NCI-H82 (cell line): Measurements from ENCODE around the gene RYR2.

ENCODE experiments used
- DNase-seq: peaks from one replicate; lab custom pipeline; 2025; lab: John Stamatoyannopoulos, UW

Gene RYR2

GRCh38 chr1:237448042-237448441 is 406.1 kb downstream of the RYR2 start:
- no peak for DNase-seq

GRCh38 chr1:237457573-237457972 is 415.6 kb downstream of the RYR2 start:
- no peak for DNase-seq

GRCh38 chr1:237467320-237467719 is 425.3 kb downstream of the RYR2 start:
- DNase-seq: peak; percentile 57

- peak; percentile 89 for DNase-seq
Measured at GRCh38 chr1:237470712-237471338, 428.8 kb downstream of the RYR2 start.

- DNase-seq: no peak
Measured at GRCh38 chr1:237471377-237471776, 429.4 kb downstream of the RYR2 start.

GRCh38 chr1:237471956-237472355 is 430.0 kb downstream of the RYR2 start:
- no peak for DNase-seq

GRCh38 chr1:237473854-237474253 is 431.9 kb downstream of the RYR2 start:
- no peak for DNase-seq

- no peak for DNase-seq
Measured at GRCh38 chr1:237478082-237478481, 436.1 kb downstream of the RYR2 start.

- no peak for DNase-seq
Measured at GRCh38 chr1:237478842-237479241, 436.9 kb downstream of the RYR2 start.

GRCh38 chr1:237482777-237483176 is 440.8 kb downstream of the RYR2 start:
- DNase-seq: no peak

GRCh38 chr1:237492359-237492758 is 450.4 kb downstream of the RYR2 start:
- DNase-seq: peak; percentile 29

- no peak for DNase-seq
Measured at GRCh38 chr1:237500566-237500965, 458.6 kb downstream of the RYR2 start.

- DNase-seq: no peak
Measured at GRCh38 chr1:237503292-237503691, 461.3 kb downstream of the RYR2 start.

- DNase-seq: no peak
Measured at GRCh38 chr1:237507005-237507404, 465.0 kb downstream of the RYR2 start.

GRCh38 chr1:237509748-237510147 is 467.8 kb downstream of the RYR2 start:
- DNase-seq: no peak

- DNase-seq: no peak
Measured at GRCh38 chr1:237525102-237525501, 483.1 kb downstream of the RYR2 start.

- DNase-seq: no peak
Measured at GRCh38 chr1:237527761-237528160, 485.8 kb downstream of the RYR2 start.

- no peak for DNase-seq
Measured at GRCh38 chr1:237528545-237528944, 486.6 kb downstream of the RYR2 start.

- DNase-seq: no peak
Measured at GRCh38 chr1:237539055-237539454, 497.1 kb downstream of the RYR2 start.

- DNase-seq: no peak
Measured at GRCh38 chr1:237542525-237543418, 500.8 kb downstream of the RYR2 start.

GRCh38 chr1:237553078-237553477 is 511.1 kb downstream of the RYR2 start:
- no peak for DNase-seq

GRCh38 chr1:237556911-237557310 is 514.9 kb downstream of the RYR2 start:
- DNase-seq: no peak

- DNase-seq: peak; percentile 95
Measured at GRCh38 chr1:237562242-237562823, 520.3 kb downstream of the RYR2 start.
